HG03439 (cell line): ENCODE data around the gene KAZN.

ENCODE experiments used
- ATAC-seq: cut with Tn5 transposase; IDR thresholded peaks from one replicate; pipeline ENCODE4 v1.9.1; 2021; ENCODE audit warnings: mild to moderate bottlenecking, moderate library complexity; ENCODE audit not compliant: unreplicated experiment

The KAZN gene

DNA sequence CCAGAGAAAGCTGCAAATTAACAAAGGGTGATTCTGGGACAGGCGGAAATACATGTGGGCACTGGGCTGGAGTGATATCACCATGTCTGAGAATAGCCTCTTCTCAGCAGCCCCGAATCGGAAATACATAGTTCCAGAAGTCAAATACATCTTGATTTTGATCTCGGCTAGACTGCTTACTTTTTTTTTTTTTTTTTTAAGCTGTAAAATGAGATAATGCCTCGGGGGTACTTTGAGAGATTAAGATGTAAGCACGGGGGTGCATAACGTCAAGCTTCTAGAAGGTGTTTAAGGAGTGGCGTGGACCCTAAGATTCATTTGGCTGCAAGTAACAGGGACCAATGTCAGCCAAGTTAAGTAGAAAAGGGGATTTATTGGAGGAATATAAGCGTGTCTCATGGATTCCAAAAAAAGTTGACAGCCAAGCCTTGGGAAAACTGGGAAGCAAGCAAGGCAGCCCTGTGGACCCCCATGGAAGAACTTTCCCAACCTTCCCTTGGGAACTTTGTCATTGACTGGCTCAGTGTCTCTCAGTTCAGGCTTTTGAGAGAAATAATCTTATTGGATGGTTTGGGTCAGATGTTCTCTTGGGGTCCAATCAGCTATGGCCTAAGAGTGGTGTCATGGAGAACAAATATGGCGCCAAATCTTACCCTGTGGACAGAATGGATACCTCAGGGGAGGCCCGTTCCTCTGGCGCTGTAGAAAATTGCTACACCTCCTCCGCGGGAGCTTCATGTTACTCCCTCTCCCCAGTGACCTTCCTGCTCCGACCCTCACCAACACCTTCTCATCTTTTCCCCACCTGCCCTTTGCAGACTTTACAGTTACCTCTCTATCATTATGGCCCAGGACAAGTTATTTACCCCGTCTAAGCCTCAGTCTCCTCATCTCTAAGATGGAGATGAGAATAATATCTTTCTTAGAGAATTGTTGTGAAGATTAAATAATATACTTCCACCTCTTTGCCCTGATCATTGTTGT lies 186.6 kb downstream of the KAZN start:
- ATAC-seq = no peak

GRCh38 chr1:14786109-14786675 lies 187.7 kb downstream of the KAZN start:
- no peak for ATAC-seq

DNA sequence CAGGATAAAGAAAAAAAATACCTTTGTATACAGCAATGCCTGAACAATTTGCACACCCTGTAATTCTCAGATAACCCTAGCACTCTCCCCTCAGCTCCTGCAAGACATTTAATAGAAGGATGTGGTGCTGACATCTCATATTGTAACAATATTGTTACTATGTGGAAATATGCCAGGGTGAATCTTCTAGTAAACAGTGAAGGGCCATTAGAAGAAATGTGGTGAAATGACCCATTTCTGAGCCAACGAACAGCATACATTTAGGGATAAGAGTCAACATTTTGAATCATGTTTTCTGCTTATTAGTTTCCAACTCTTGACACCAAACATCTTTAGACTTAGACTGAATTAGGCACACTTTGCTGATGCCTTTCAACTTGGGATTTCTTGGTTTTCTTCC lies 188.2 kb downstream of the KAZN start:
- ATAC-seq = no peak

DNA sequence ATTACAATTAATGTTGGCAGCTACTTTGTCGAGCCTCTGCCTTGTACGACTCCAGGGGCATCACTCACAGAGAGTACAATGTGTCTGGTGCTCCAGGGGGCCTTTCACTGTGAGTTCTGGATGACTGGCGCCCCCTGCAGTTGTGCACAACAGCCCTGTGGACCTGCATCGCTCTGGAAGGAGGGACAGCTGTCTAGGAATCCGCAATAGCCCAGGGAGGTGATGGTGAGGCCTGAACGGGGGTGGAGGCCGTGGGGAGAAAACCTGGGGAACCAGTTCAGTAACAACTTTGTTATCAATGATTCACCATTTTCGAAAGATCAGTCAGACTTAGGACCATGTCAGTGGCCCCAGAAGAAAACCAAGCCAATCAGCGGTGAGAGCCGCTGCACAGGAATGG lies 189.1 kb downstream of the KAZN start:
- ATAC-seq = no peak

DNA sequence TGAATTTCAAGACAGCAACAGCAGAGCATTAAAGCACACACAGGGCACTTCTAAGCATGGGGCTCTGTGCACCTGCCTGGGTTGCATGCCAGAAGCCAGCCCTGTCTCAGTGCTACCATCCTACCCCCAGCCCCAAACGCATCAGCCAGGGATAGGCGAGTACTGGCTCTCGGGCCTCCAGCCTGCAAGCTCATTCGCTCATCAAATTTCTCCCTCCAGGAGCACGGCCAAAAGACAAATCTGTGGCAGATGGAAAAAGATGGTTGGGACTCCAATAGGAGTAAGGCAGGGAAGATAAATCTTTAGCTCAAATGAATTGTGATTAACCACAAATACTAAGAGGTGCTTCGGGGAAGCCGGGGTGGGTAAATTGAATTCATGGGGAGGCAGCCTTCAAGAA lies 189.6 kb downstream of the KAZN start:
- no peak for ATAC-seq

- no peak for ATAC-seq
Measured at GRCh38 chr1:14790982-14791381, 192.5 kb downstream of the KAZN start.

GRCh38 chr1:14791654-14792053 lies 193.2 kb downstream of the KAZN start:
- ATAC-seq = no peak

DNA sequence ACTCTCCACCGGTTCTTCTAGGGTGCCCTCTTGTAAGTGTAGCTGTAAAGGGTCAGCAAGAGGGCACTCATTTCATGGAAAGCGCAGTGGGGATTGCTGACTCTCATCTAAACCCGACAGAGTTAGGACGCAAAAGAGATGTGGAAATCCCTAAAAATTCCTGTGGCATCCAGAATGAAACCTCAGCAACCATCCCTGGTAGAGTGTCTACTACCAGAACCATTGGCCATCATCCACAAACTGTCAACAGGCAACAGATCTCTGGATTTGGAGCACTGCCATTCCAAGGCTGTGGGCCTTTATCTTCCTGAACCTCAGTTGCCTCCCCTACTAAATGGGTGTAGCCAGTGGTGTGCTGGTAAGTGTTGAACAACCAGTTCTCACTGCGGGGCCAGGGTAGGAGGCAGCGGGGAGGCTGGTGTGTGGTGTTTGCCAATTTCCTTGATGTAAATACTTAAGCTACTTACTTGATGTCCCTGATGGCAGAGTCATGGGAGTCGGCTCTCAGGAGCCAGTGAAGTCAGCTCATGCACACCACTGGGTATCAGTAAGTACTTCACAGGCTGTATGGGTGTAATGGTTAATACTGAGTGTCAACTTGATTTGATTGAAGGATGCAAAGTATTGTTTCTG lies 195.8 kb downstream of the KAZN start:
- no peak for ATAC-seq

DNA sequence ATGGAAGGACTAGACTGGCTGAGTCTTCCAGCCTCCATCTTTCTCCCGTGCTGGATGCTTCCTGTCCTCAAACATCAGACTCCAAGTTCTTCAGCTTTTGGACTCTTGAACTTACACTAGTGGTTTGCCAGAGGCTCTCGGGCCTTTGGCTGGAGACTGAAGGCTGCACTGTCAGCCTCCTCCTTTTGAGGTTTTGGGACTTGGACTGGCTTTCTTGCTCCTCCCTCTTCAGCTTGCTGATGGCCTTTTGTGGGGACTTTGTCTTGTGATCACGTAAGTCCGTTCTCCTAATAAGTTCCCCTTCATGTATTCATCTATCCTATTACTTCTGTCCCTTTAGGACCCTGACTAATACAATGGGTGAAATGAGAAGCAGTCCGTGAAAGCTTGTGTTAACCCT lies 196.4 kb downstream of the KAZN start:
- no peak for ATAC-seq

- no peak for ATAC-seq
Measured at GRCh38 chr1:14795589-14795988, 197.1 kb downstream of the KAZN start.

GRCh38 chr1:14800014-14800413 lies 201.5 kb downstream of the KAZN start:
- no peak for ATAC-seq

DNA sequence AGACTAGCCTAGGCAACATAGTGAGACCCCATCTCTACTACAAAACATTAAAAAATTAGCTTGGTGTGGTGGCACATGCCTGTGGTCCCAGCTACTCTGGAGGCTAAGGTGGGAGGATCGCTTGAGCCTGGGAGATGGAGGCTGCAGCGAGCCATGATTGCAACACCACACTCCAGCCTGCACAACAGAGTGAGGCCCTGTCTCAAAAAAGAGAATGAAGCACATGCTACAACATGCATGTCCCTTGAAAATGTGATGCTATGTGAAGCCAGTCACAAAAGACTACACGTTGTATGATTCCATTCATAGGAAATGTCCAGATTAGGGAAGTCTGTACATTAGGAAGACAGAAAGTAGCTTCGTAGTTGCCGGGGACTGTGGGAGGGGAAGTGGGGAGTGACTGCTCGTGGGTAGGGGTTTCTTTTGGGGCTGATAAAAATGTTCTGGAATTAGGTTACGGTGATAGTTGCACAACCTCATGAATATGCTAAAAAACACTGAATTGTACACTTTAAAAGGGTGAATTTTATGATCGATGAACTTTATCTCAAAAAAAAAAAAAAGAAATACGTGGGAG lies 202.1 kb downstream of the KAZN start:
- no peak for ATAC-seq

GRCh38 chr1:14803002-14803789 lies 204.7 kb downstream of the KAZN start:
- no peak for ATAC-seq

DNA sequence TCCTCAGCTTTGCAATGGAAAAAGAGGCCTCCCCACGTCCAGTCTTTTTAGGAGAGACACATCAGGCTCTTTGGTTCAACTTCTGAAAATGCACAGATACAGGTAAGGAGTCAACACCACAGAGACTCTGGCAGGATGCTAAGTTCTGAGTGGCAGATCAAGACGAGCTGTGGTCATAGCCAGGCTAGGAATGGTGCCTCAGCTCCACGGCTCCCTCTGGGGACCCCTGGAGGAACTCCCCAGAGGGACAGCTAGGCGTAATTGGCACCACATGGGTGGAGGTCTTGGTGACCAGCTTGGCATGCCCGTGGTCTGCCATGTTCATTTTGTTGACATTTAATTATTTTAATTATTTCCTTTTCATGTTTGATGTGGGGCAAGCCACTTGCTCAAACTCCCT lies 206.1 kb downstream of the KAZN start:
- ATAC-seq = no peak

- no peak for ATAC-seq
Measured at GRCh38 chr1:14806772-14807171, 208.3 kb downstream of the KAZN start.

- ATAC-seq = no peak
Measured at GRCh38 chr1:14808768-14809167, 210.3 kb downstream of the KAZN start.

- ATAC-seq = no peak
Measured at GRCh38 chr1:14809191-14809981, 210.9 kb downstream of the KAZN start.

DNA sequence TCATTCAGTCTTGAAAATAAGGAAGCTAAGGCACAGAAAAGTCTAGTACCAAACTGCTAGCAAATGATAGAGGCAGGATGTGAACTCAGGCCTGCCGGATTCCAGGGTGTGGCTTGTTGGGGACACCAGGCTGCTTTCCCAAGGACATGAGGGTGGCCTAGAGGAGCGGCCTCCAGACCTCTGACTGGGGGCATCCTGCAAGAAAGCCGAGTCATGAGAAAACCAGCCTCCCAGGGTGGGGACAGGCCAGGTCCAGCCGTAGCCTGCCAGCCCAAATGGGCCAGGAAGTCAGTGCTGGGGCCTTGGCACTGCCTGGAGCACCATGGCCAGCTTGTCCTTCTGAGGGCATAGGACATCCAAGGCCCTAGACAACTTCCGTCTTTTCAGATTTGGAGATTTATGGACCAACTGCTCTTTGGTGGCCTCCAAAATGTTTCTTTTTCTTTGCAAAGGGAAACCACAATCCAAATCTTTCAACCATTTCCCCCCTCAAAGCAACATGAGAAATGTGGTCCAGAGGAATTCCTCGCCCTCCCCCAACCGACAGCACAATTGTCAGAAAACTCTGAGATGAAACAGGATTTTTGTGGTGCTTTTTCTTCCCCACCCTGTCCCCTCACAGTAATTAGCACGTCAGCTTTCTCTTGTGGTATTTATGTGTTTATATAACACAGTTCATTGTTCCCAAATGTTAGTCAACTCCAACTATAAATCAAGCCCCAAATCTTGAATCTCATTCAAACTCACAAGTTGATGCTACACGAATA lies 212.3 kb downstream of the KAZN start:
- ATAC-seq = no peak

- ATAC-seq = no peak
Measured at GRCh38 chr1:14811573-14811972, 213.1 kb downstream of the KAZN start.
